ENCODE measurements around the gene SUGCT. TPM values are rescaled to one million over a fixed set of nuclear protein-coding genes. Genes with fewer than 3 reads are reported as not detected.

The SUGCT gene
- total RNA-seq, 1 donor from 2014 or later: 9.9 TPM

DNA sequence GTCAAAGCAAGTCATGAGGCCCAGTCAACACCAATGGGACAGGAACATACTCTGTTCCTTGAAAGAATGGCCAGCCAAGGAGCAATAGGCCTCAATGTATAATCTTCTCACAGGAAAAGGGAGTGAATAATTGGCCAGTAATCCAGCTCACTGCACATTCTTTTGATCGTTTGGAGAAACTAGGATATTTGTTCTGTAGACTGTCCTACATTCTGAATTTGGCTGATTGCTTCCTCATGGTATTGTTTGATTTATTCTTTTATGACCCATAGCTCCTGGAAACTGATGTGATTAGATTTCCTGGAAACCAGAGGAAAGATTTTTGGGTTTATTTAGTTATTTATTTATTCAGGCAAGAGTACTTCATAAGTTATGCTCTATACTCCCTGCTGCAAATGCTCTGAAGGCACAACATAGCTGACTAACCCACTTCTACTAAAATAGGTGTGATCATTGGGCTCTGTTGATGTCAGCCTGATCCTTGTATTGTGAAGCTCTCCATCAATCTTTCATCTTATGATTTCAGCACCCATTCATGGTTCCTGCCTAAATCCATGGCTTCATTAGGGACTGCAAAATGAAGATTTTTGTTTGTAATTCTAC, 745.2 kb downstream of the SUGCT start:
- DNase-seq: no peak

GRCh38 chr7:40880581-40880980, 745.8 kb downstream of the SUGCT start:
- no peak for DNase-seq

DNA sequence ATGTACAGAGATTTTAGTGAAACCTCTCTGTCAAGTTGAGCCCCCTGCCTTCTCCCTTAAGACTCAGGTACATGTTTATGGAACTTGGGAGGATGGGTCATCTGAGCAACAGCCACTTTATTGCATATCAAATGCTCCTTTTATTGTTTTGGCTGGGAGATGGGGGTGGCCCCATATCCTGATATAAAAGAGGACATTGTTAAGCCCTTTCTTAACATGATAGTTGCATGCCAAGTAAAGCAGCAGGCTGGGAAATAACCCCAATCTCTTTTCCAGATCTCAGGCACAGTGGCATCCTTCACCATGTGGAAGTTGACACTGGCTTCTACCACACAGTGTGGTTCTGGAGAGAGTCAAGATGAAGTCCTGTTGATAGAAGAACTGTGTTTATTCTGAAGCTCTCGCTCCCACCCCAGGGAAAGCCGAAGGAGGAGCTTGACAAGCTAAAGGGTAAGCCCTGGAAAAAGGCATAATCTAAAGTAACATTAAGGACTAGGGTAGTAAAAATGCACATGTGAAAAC, 746.7 kb downstream of the SUGCT start:
- DNase-seq: no peak

GRCh38 chr7:40882071-40882658, 747.4 kb downstream of the SUGCT start:
- no peak for DNase-seq

DNA sequence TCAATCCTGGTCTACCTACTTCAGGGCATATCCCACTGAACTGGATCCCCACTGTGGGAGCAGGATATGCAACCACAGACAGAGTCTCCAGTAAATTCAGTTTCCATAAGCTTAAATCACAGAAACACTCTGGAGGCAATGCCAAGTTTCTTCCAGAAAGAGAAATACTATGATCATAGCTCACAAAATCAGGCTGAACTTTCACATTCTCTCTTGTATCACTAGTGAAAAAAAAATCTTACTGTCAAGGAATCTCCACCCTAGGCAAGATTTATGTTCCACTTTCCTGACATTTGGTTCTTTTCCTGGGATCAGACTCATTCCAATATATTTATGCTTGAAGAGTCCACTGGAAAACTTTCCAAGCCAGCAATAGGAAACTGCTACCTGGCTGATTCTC, 749.0 kb downstream of the SUGCT start:
- no peak for DNase-seq

- DNase-seq: no peak
Observed at GRCh38 chr7:40884241-40884640, 749.4 kb downstream of the SUGCT start.

DNA sequence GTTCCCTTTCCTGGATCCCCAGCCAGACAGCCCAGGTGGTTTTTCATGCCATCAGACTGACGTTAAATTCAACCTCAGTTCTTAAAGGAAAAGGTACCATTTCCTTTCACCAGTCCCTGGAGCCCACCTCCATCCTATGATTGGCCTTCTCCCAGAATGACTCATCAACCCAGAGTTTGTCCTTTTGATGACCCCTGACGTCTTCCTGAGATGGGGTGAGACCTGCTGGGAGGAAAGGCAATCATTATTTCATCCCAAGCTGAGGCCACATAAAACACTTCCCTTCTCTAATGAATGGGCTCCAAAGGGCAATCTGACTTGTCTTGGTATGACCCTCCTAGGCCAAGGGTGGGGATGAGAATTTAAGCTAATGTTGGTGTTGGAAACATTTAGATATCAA, 750.7 kb downstream of the SUGCT start:
- DNase-seq: no peak

- DNase-seq: no peak
Observed at GRCh38 chr7:40887099-40887498, 752.3 kb downstream of the SUGCT start.

- DNase-seq: no peak
Observed at GRCh38 chr7:40888499-40888898, 753.7 kb downstream of the SUGCT start.

GRCh38 chr7:40889099-40889498, 754.3 kb downstream of the SUGCT start:
- peak; percentile 18 for DNase-seq

- DNase-seq: no peak
Observed at GRCh38 chr7:40889539-40889938, 754.7 kb downstream of the SUGCT start.

GRCh38 chr7:40890088-40890692, 755.4 kb downstream of the SUGCT start:
- DNase-seq: no peak

- DNase-seq: no peak
Observed at GRCh38 chr7:40891232-40891631, 756.4 kb downstream of the SUGCT start.

GRCh38 chr7:40899151-40899550, 764.3 kb downstream of the SUGCT start:
- peak; percentile 57 for DNase-seq

- no peak for DNase-seq
Observed at GRCh38 chr7:40899636-40900507, 765.1 kb downstream of the SUGCT start.

GRCh38 chr7:40903872-40904271, 769.1 kb downstream of the SUGCT start:
- DNase-seq: no peak

DNA sequence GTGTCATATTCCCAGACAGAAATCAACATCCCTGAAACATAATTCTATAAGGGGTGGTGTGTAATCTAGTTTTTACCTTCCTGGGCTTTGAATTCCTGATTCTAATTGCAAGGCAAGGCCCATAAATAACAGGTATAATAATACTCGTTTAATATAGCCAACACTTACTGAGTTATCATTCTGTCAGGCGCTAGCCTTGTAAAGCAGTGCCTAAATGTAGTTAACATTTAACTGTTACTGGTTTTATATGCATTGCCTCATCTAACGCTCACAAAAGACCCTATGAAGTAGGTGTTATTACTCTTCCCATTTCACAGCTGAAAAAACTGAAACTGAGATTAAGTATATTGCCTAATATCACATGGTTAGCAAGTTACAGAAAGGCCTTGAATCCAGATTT, 772.5 kb downstream of the SUGCT start:
- no peak for DNase-seq

DNA sequence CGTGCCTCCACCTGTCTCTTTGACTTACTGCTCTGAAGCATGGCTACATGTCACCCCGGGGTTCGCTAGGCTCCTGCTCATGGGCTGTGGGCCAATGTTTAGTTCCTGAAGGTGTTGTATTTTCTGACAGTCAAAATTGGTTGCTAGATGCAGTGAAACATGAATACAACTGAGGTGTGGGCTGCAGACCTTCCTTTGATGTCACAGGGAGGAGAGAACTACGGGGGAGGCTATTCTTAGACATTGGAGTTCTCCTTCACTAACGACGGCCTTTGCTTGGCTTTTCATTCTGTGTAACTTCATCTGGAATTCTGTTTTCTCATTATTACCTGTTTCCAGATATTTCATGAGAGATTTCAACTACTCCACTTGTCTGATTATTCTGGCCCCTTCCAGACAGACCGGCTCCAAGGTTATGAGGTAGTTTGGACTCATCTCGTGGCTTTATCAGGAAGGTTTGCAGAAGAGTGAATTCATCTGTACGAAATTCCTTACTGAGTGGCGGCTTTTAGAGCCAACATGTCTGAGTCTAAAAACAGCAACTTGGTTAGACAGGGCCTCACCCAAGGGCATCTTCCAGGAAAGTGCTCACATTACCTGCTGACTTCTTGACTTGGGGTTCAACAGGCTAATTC, 774.7 kb downstream of the SUGCT start:
- DNase-seq: no peak
